ENCODE measurements around the gene SLC4A3.

SLC4A3 gene

GRCh38 chr2:219631904-219632759 is 4.7 kb downstream of the SLC4A3 start:
- no peak for DNase-seq (ENCODE audit: low spot score)

GRCh38 chr2:219632760-219633105 is 5.3 kb downstream of the SLC4A3 start:
- no peak for DNase-seq (ENCODE audit: low spot score)

GRCh38 chr2:219633276-219634065 is 6.0 kb downstream of the SLC4A3 start:
- peak; percentile 39 for DNase-seq (ENCODE audit: low spot score)

GRCh38 chr2:219634171-219634940 is 6.9 kb downstream of the SLC4A3 start:
- peak; percentile 39 for DNase-seq (ENCODE audit: low spot score)

- DNase-seq (ENCODE audit: low spot score), result peak; percentile 37
Measured at GRCh38 chr2:219634951-219635751, 7.7 kb downstream of the SLC4A3 start.

GRCh38 chr2:219636144-219636915 is 8.9 kb downstream of the SLC4A3 start:
- DNase-seq (ENCODE audit: low spot score), result no peak

GRCh38 chr2:219636941-219637841 is 9.8 kb downstream of the SLC4A3 start:
- no peak for DNase-seq (ENCODE audit: low spot score)

GRCh38 chr2:219637842-219638185 is 10.4 kb downstream of the SLC4A3 start:
- DNase-seq (ENCODE audit: low spot score), result no peak

- no peak for DNase-seq (ENCODE audit: low spot score)
Measured at GRCh38 chr2:219638217-219638947, 11.0 kb downstream of the SLC4A3 start.

GRCh38 chr2:219638948-219639755 is 11.7 kb downstream of the SLC4A3 start:
- DNase-seq (ENCODE audit: low spot score), result no peak

- no peak for DNase-seq (ENCODE audit: low spot score)
Measured at GRCh38 chr2:219641390-219642068, 14.1 kb downstream of the SLC4A3 start.

GRCh38 chr2:219642069-219642454 is 14.6 kb downstream of the SLC4A3 start:
- DNase-seq (ENCODE audit: low spot score), result no peak

- peak; percentile 97 for DNase-seq (ENCODE audit: low spot score)
Measured at GRCh38 chr2:219642465-219643083, 15.1 kb downstream of the SLC4A3 start.

- DNase-seq (ENCODE audit: low spot score), result no peak
Measured at GRCh38 chr2:219643084-219643473, 15.6 kb downstream of the SLC4A3 start.

- DNase-seq (ENCODE audit: low spot score), result no peak
Measured at GRCh38 chr2:219643788-219644398, 16.5 kb downstream of the SLC4A3 start.

- no peak for DNase-seq (ENCODE audit: low spot score)
Measured at GRCh38 chr2:219644801-219645480, 17.5 kb downstream of the SLC4A3 start.

Measured in ecto neural progenitor cell (in vitro differentiated cells).